ENCODE data around the gene A4GALT.
"Not testable (repeated sequence)": the region's sequence is repeated elsewhere in the genome, so short reads cannot be mapped to it uniquely, and the experiment has no call there.

GRCh38 chr22:42673071-42673470, 47.6 kb downstream of the A4GALT start:
- TF ChIP-seq CTCF (IDR thresholded peaks at IDR 0.05; ENCODE audit: borderline replicate concordance, extremely low read depth, low read length, poor library complexity, severe bottlenecking); EZH2 (IDR thresholded peaks at IDR 0.05; ENCODE audit: borderline replicate concordance, low read depth, low read length, severe bottlenecking): not testable (repeated sequence)

All from DND-41 (cell line).